ENCODE data around the gene POU6F2.

GRCh38 chr7:39198556-39198955 is 220.8 kb downstream of the POU6F2 start:
- TF ChIP-seq CTCF (IDR thresholded peaks at IDR 0.05) (no peak), POLR2A (IDR thresholded peaks at IDR 0.05) (no peak), POLR2AphosphoS5 (IDR thresholded peaks at IDR 0.05) (no peak), EP300 (IDR thresholded peaks at IDR 0.05) (no peak)
